Measurements from ENCODE around the gene GALT.

GALT gene

GRCh38 chr9:34684816-34685215 lies 38.3 kb downstream of the GALT start:
- Histone ChIP-seq H3K27me3 (ENCODE audit: control insufficient read depth, insufficient read depth, low read length) (no peaks in the 10 kb centered on the region), H3K27ac (ENCODE audit: low read depth, low read length) (no peak overlapping the region), H3K4me3 (ENCODE audit: low read length) (no peak overlapping the region)

GRCh38 chr9:34685591-34685990 lies 39.1 kb downstream of the GALT start:
- H3K9ac ChIP-seq (ENCODE audit: low read length): no peak overlapping the region
- H3K27ac ChIP-seq (ENCODE audit: low read depth, low read length): no peak overlapping the region
- no peaks in the 10 kb centered on the region for H3K4me1 ChIP-seq (ENCODE audit: control insufficient read depth, insufficient read depth, low read length)
- no peaks in the 10 kb centered on the region for H3K27me3 ChIP-seq (ENCODE audit: control insufficient read depth, insufficient read depth, low read length)
- no peaks in the 10 kb centered on the region for H3K36me3 ChIP-seq (ENCODE audit: control insufficient read depth, insufficient read depth, low read length)
- H3K4me3 ChIP-seq (ENCODE audit: low read length): no peak overlapping the region

More at GRCh38 chr9:34684816-34685215, 38.3 kb downstream of the GALT start:
- Histone ChIP-seq H3K9ac (ENCODE audit: low read length) (no peak overlapping the region), H3K4me1 (ENCODE audit: control insufficient read depth, insufficient read depth, low read length) (no peaks in the 10 kb centered on the region), H3K36me3 (ENCODE audit: control insufficient read depth, insufficient read depth, low read length) (no peaks in the 10 kb centered on the region)

- no peak overlapping the region for H3K4me3 ChIP-seq (ENCODE audit: low read length)
- H3K4me1 ChIP-seq (ENCODE audit: control insufficient read depth, insufficient read depth, low read length): no peaks in the 10 kb centered on the region
- H3K36me3 ChIP-seq (ENCODE audit: control insufficient read depth, insufficient read depth, low read length): no peaks in the 10 kb centered on the region
- H3K27ac ChIP-seq (ENCODE audit: low read depth, low read length): no peak overlapping the region
- H3K9ac ChIP-seq (ENCODE audit: low read length): no peak overlapping the region
- H3K27me3 ChIP-seq (ENCODE audit: control insufficient read depth, insufficient read depth, low read length): no peaks in the 10 kb centered on the region
These were observed 39.8 kb downstream of the GALT start for GRCh38 chr9:34686231-34686630.

- Histone ChIP-seq H3K9ac (ENCODE audit: low read length) (no peak overlapping the region), H3K27me3 (ENCODE audit: control insufficient read depth, insufficient read depth, low read length) (no peaks in the 10 kb centered on the region), H3K4me3 (ENCODE audit: low read length) (no peak overlapping the region), H3K36me3 (ENCODE audit: control insufficient read depth, insufficient read depth, low read length) (no peaks in the 10 kb centered on the region), H3K27ac (ENCODE audit: low read depth, low read length) (no peak overlapping the region), H3K4me1 (ENCODE audit: control insufficient read depth, insufficient read depth, low read length) (no peaks in the 10 kb centered on the region)
These were observed 40.3 kb downstream of the GALT start for GRCh38 chr9:34686732-34687131.

GRCh38 chr9:34687276-34688030 lies 41.0 kb downstream of the GALT start:
- no peaks in the 10 kb centered on the region for H3K4me1 ChIP-seq (ENCODE audit: control insufficient read depth, insufficient read depth, low read length)
- no peak overlapping the region for H3K4me3 ChIP-seq (ENCODE audit: low read length)
- H3K27ac ChIP-seq (ENCODE audit: low read depth, low read length): no peak overlapping the region
- no peak overlapping the region for H3K9ac ChIP-seq (ENCODE audit: low read length)
- H3K36me3 ChIP-seq (ENCODE audit: control insufficient read depth, insufficient read depth, low read length): no peaks in the 10 kb centered on the region
- no peaks in the 10 kb centered on the region for H3K27me3 ChIP-seq (ENCODE audit: control insufficient read depth, insufficient read depth, low read length)

GRCh38 chr9:34688329-34689115 lies 42.0 kb downstream of the GALT start:
- no peaks in the 10 kb centered on the region for H3K4me1 ChIP-seq (ENCODE audit: control insufficient read depth, insufficient read depth, low read length)
- no peak overlapping the region for H3K4me3 ChIP-seq (ENCODE audit: low read length)
- no peaks in the 10 kb centered on the region for H3K27me3 ChIP-seq (ENCODE audit: control insufficient read depth, insufficient read depth, low read length)
- H3K36me3 ChIP-seq (ENCODE audit: control insufficient read depth, insufficient read depth, low read length): no peaks in the 10 kb centered on the region
- H3K9ac ChIP-seq (ENCODE audit: low read length): no peak overlapping the region
- H3K27ac ChIP-seq (ENCODE audit: low read depth, low read length): no peak overlapping the region

GRCh38 chr9:34689116-34689470 lies 42.6 kb downstream of the GALT start:
- Histone ChIP-seq H3K36me3 (ENCODE audit: control insufficient read depth, insufficient read depth, low read length) (no peaks in the 10 kb centered on the region), H3K27ac (ENCODE audit: low read depth, low read length) (no peak overlapping the region), H3K9ac (ENCODE audit: low read length) (no peak overlapping the region), H3K4me3 (ENCODE audit: low read length) (no peak overlapping the region), H3K27me3 (ENCODE audit: control insufficient read depth, insufficient read depth, low read length) (no peaks in the 10 kb centered on the region), H3K4me1 (ENCODE audit: control insufficient read depth, insufficient read depth, low read length) (no peaks in the 10 kb centered on the region)

GRCh38 chr9:34689512-34689911 lies 43.0 kb downstream of the GALT start:
- Histone ChIP-seq H3K36me3 (ENCODE audit: control insufficient read depth, insufficient read depth, low read length) (no peaks in the 10 kb centered on the region), H3K27me3 (ENCODE audit: control insufficient read depth, insufficient read depth, low read length) (no peaks in the 10 kb centered on the region), H3K4me3 (ENCODE audit: low read length) (no peak overlapping the region), H3K9ac (ENCODE audit: low read length) (no peak overlapping the region), H3K27ac (ENCODE audit: low read depth, low read length) (no peak overlapping the region), H3K4me1 (ENCODE audit: control insufficient read depth, insufficient read depth, low read length) (no peaks in the 10 kb centered on the region)

GRCh38 chr9:34690983-34691935 lies 44.8 kb downstream of the GALT start, which contains the start of gene CCL19:
TSS of gene CCL19 (minus strand) at chr9:34691276. CDS start at chr9:34691139, 137 bp downstream.
- H3K36me3 ChIP-seq (ENCODE audit: control insufficient read depth, insufficient read depth, low read length): no peaks in the 10 kb centered on the region
- H3K4me3 ChIP-seq (ENCODE audit: low read length): no peak within 1 kb of the TSS
- H3K27me3 ChIP-seq (ENCODE audit: control insufficient read depth, insufficient read depth, low read length): no peaks in the 10 kb centered on the region
- H3K4me1 ChIP-seq (ENCODE audit: control insufficient read depth, insufficient read depth, low read length): no peaks in the 10 kb centered on the region
- no peak within 1 kb of the TSS for H3K27ac ChIP-seq (ENCODE audit: low read depth, low read length)
- H3K9ac ChIP-seq (ENCODE audit: low read length): no peak within 1 kb of the TSS

GRCh38 chr9:34691936-34692315 lies 45.5 kb downstream of the GALT start:
- Histone ChIP-seq H3K4me3 (ENCODE audit: low read length) (no peak overlapping the region), H3K36me3 (ENCODE audit: control insufficient read depth, insufficient read depth, low read length) (no peaks in the 10 kb centered on the region), H3K9ac (ENCODE audit: low read length) (no peak overlapping the region), H3K27ac (ENCODE audit: low read depth, low read length) (no peak overlapping the region), H3K4me1 (ENCODE audit: control insufficient read depth, insufficient read depth, low read length) (no peaks in the 10 kb centered on the region), H3K27me3 (ENCODE audit: control insufficient read depth, insufficient read depth, low read length) (no peaks in the 10 kb centered on the region)

- no peak overlapping the region for H3K9ac ChIP-seq (ENCODE audit: low read length)
- no peak overlapping the region for H3K27ac ChIP-seq (ENCODE audit: low read depth, low read length)
- no peaks in the 10 kb centered on the region for H3K4me1 ChIP-seq (ENCODE audit: control insufficient read depth, insufficient read depth, low read length)
- no peak overlapping the region for H3K4me3 ChIP-seq (ENCODE audit: low read length)
- H3K27me3 ChIP-seq (ENCODE audit: control insufficient read depth, insufficient read depth, low read length): no peaks in the 10 kb centered on the region
- no peaks in the 10 kb centered on the region for H3K36me3 ChIP-seq (ENCODE audit: control insufficient read depth, insufficient read depth, low read length)
These were observed 47.1 kb downstream of the GALT start for GRCh38 chr9:34693560-34693959.

GRCh38 chr9:34694811-34695210 lies 48.3 kb downstream of the GALT start:
- no peak overlapping the region for H3K9ac ChIP-seq (ENCODE audit: low read length)

More at GRCh38 chr9:34694811-34695210, 48.3 kb downstream of the GALT start:
- H3K27ac ChIP-seq (ENCODE audit: low read depth, low read length): no peak overlapping the region
- H3K36me3 ChIP-seq (ENCODE audit: control insufficient read depth, insufficient read depth, low read length): no peaks in the 10 kb centered on the region
- H3K4me1 ChIP-seq (ENCODE audit: control insufficient read depth, insufficient read depth, low read length): no peaks in the 10 kb centered on the region
- H3K4me3 ChIP-seq (ENCODE audit: low read length): no peak overlapping the region
- no peaks in the 10 kb centered on the region for H3K27me3 ChIP-seq (ENCODE audit: control insufficient read depth, insufficient read depth, low read length)
